Thoracic aorta (tissue), 2 donors: ENCODE measurements around the gene RNF17. TPM values are rescaled to one million over a fixed set of nuclear protein-coding genes. Genes with fewer than 3 reads are reported as not detected.

Experiments used
- ATAC-seq: fragments of 150-250 bp; one replicate; pipeline ENCODE4 v1.8.0; 2017; ENCODE audit warnings: low read depth; ENCODE audit not compliant: insufficient number of reproducible peaks, low FRiP score
- DNase-seq: peaks from one replicate; pipeline ENCODE4 v3.0.0-alpha.2; 2020; ENCODE audit warnings: low spot score
- H3K27ac ChIP-seq, 2 donors: fragments of 200-600 bp; sonication (generic); 1 replicate in 1 of 2; 2 replicates in 1 of 2; pipeline ENCODE4 v1.5.1; 2016; ENCODE audit warnings: mild to moderate bottlenecking in 2 of 2, moderate library complexity in 2 of 2
- H3K27me3 ChIP-seq: fragments of 200-600 bp; sonication (generic); replicated peaks from 2 replicates; pipeline ENCODE4 v1.6.0; 2016; ENCODE audit warnings: mild to moderate bottlenecking; ENCODE audit not compliant: insufficient read depth
- H3K36me3 ChIP-seq: fragments of 200-600 bp; sonication (generic); one replicate; pipeline ENCODE4 v1.5.1; 2016
- H3K4me1 ChIP-seq, 2 donors: fragments of 200-600 bp; sonication (generic); 1 replicate in 1 of 2; 2 replicates in 1 of 2; pipeline versions ENCODE4 v1.5.1 to v1.6.0; 2016; ENCODE audit warnings: low read depth in 2 of 2, mild to moderate bottlenecking in 1 of 2; ENCODE audit not compliant: control insufficient read depth in 1 of 2
- H3K4me3 ChIP-seq: fragments of 200-600 bp; sonication (generic); 2 replicates; pipeline ENCODE4 v1.5.1; 2016; ENCODE audit warnings: mild to moderate bottlenecking
- H3K9me3 ChIP-seq: fragments of 200-600 bp; sonication (generic); 2 replicates; pipeline ENCODE4 v1.5.1; 2016
- CTCF ChIP-seq: fragments of 200-600 bp; sonication (generic); IDR thresholded peaks from one replicate; pipeline ENCODE4 v1.5.1; 2019; ENCODE audit warnings: antibody characterized with exemption
- total RNA-seq, 2 donors: library from RNA; depleted of rRNA; stranded (reverse); fragments of >200 nt; gene quantifications; one replicate each; pipeline versions ENCODE4 v1.1.0 to v1.2.3, GENCODE V29; 2016

The RNF17 gene
- total RNA-seq, 2 donors from 2014 or later: not detected

GRCh38 chr13:24877531-24877930 is 113.6 kb downstream of the RNF17 start:
- Histone ChIP-seq H3K9me3 (no peaks in the 10 kb centered on the region), H3K4me3 (no peak overlapping the region), H3K4me1 (no peaks in the 10 kb centered on the region), H3K27me3 (no peaks in the 10 kb centered on the region), H3K27ac (no peak overlapping the region), H3K36me3 (no peaks in the 10 kb centered on the region)
- no peak for DNase-seq
- TF ChIP-seq CTCF: no peak
- no peak for ATAC-seq

- TF ChIP-seq CTCF: no peak
- H3K27me3 ChIP-seq: no peaks in the 10 kb centered on the region
- H3K9me3 ChIP-seq: no peaks in the 10 kb centered on the region
- no peaks in the 10 kb centered on the region for H3K4me1 ChIP-seq
- no peak overlapping the region for H3K4me3 ChIP-seq
- DNase-seq (no peak), ATAC-seq (no peak)
- H3K36me3 ChIP-seq: no peaks in the 10 kb centered on the region
- no peak overlapping the region for H3K27ac ChIP-seq
These were observed 114.4 kb downstream of the RNF17 start for GRCh38 chr13:24878340-24878739.

- peaks cover 3% of the 10 kb centered on the region for H3K36me3 ChIP-seq
- ATAC-seq (no peak), DNase-seq (no peak)
- H3K27me3 ChIP-seq: no peaks in the 10 kb centered on the region
- TF ChIP-seq CTCF: no peak
- H3K27ac ChIP-seq: no peak overlapping the region
- H3K9me3 ChIP-seq: no peaks in the 10 kb centered on the region
- H3K4me1 ChIP-seq: no peaks in the 10 kb centered on the region
- no peak overlapping the region for H3K4me3 ChIP-seq
These were observed 118.7 kb downstream of the RNF17 start for GRCh38 chr13:24882665-24883064.

- Histone ChIP-seq H3K4me3 (no peak overlapping the region), H3K27me3 (no peaks in the 10 kb centered on the region), H3K27ac (no peak overlapping the region), H3K4me1 (no peaks in the 10 kb centered on the region), H3K36me3 (peaks cover 10% of the 10 kb centered on the region), H3K9me3 (no peaks in the 10 kb centered on the region)
- TF ChIP-seq CTCF: no peak
- ATAC-seq (no peak), DNase-seq (no peak)
These were observed 123.8 kb downstream of the RNF17 start for GRCh38 chr13:24887759-24888158.

DNA sequence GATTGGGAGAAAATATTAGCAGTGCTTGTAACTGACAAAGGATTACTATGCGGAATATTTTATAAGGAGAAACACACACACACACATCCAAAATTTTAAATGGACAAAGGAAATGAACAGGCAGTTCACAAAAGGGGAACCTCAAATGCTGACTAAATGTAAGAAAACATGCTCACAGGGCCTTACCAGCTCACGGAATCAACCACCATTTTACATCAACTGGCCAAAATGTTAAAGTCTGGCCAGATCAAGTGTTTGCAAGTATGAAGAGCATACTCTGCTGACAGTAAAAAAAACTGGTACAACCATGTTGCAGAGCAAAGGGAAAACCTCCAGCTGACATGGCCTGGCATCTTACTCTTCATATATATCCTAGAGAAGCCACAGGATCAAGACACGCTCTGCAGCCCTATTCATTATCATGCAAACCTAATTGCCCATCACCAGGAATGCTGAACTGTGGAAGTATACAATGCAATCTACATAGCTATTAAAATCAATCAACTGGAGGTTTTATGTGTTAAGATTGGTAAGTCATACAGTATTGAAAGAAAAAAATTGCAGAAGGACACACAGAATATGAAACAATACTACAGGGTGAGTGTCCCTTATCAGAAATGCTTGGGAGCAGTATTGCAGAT is 124.4 kb downstream of the RNF17 start:
- Histone ChIP-seq H3K4me1 (no peaks in the 10 kb centered on the region), H3K27ac (no peak overlapping the region), H3K27me3 (no peaks in the 10 kb centered on the region), H3K36me3 (peaks cover 10% of the 10 kb centered on the region), H3K9me3 (no peaks in the 10 kb centered on the region), H3K4me3 (no peak overlapping the region)
- ATAC-seq: no peak
- no peak for TF ChIP-seq CTCF
- no peak for DNase-seq
